IPS-11a (cell line): ENCODE results near the gene ING2.
A peak's percentile ranks its signal among the peaks of the same experiment; 100 is the strongest.

Experiments used
- H3K4me3 ChIP-seq: one replicate; pipeline ENCODE4 v1.5.1; 2013; ENCODE audit warnings: low read depth, low read length, control low read depth

ING2 gene

DNA sequence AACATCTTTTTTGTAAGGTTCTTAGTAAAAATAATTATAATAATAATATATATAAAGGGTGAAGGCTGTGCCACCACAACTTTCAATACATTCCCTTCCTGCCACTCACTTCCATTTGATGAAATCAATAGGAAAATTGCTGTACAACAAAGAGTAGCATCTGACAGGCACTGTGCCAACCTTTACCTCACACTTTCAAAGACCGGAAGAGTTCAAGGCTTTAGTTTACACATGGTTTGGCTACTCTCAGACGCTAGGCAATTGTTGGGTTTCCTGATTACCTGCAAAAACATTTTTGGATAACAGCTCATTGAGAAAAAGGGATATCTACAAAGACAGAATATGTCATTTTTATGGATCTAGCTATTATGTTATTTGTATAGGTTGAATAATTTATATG, 5.5 kb upstream of the ING2 start:
- H3K4me3 ChIP-seq = no peak overlapping the region

DNA sequence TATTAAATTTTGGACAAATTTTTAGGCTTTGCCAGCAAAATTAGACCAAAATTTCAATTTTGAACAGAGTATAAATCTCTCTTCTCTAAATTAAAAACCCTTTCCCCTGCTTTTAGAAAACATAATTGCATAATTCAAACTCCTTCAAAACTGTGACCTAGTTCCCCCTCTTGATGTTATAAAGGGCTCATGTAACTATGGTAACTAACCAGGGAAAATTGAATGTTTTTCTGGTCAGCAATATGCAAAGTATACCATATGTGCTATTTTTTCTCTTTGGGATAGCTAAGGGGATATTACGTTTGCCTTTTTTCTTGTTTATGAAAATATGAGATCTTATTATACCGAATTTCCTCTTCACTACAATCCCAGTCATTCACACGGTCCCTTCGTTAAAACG, 5.1 kb upstream of the ING2 start:
- no peak overlapping the region for H3K4me3 ChIP-seq

- H3K4me3 ChIP-seq = peak overlapping the region; percentile 96
Observed at GRCh38 chr4:183503497-183504063, 1.3 kb upstream of the ING2 start.

DNA sequence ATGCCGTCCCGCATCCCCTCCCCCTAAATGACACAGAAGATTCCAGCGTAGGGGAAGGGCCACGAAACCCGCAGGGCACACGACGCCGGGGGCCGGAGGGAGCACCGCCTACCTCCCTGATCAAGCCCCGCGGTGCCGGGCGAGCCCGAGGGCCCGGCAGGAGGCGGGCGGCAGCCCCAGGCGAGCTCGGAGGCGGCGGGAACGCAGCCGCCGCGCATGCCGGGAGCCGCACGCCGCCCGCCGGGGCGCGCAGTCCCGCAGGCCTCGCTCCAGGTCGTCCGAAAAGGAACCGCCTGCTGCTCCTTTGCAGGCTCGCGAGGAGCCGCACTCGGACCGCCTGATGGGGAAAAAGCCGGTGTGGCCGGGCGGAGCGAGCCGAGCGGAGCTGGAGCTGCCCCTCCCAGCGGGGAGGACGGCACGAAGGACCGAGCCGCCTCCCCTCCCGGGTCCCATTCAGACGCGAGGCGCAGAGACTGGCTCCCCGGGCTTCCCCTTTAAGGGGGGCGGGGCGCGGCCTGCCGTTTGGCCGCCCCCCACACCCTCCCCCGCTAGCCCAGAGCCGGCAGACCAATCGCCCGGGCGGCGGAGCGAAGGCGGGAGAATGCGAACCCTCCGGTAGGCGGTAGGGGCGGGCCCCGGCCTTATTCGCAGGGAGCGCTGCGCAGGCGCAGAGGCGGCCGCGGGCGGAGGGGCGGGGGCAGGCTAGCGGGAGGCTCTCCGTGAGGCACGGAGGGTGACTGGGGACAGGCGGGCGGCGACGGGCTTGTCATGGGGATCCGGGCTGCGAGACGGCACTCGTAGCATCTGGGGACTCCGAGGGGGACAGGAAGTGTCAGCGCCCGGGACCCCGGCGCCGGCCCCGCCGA, 561 bp upstream of the ING2 start:
- H3K4me3 ChIP-seq = peak overlapping the region; percentile 96

GRCh38 chr4:183505611-183506388, 942 bp downstream of the ING2 start:
- H3K4me3 ChIP-seq = peak overlapping the region; percentile 96

DNA sequence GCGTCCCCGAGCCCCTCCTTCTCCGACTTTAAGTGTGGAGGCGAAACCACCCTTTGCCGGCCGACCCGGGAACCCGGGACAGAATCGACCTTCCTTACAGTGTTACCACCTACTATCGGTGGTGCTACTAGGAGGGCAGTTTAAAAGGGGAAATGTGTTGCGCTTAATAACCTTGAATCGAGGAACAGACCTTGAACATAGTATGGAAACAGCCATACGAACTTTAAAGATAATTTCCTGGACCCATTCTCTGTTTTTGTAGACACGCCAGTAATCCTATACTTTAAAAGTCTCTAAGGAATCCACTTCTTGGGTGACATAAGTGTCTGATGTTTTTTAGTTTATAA, 1.5 kb downstream of the ING2 start:
- H3K4me3 ChIP-seq = peak overlapping the region; percentile 96

DNA sequence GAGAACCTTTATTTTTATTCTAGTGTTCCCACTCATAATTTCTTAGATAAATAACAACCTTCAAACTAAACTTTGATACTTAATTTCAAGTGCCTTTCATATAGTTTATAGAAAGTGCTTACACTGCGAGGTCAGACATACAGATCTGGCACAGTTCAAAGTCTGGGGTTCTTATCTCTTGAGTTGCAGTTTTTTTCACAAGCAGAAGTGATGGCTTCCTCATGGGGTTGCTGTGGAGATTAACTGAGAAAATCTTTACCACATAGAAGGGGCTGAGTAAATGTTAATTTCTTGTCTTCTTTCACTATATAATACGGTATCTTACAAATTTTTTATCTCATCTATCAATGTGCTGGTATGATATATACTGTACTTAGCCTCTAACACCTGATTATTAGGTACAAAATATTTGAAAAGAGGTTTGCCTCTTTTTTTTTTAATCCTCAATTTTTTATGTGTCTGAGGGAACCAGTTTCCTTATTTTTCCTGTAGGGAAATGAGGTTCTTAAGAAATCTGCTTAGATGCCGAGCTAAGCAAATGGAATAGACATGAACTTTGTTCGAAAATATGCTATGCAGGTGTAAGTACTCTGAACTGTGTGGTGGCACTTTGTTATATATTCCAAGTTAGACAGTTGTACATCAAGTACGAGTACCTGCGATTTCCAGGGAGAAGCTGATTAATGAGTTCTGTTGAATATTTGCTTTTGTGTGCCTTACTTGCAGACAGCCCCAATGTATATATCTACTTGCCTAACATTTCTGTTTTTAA, 3.3 kb downstream of the ING2 start:
- no peak overlapping the region for H3K4me3 ChIP-seq

DNA sequence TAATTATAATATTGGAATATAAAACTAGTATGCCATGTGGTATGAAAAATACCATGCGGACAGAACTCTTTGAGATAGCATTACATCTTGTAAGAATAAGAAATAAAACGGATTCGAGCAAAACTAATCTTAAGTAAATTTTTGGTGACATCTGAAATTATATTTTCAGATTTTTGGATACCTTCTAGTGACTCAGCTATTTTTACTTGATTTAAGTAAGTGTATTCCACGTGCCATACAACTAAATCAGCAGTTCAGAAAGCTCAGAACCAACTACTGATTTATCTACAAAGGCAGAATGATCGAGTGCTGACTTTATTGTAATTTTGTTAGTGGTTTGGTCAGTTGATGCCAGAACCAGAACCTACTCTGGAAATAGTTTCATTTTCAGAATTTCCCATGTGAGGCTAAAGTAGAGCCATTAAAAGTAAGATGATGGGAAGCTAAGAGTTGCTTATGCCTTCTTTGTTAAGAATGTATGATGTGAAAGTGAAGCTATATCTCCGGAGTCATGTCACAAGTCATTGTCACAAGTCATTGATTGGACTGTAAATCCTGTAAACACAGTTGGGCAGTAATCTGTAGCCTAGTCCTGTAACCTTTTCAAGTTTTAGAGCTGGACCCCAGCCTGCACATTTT, 4.0 kb downstream of the ING2 start:
- no peak overlapping the region for H3K4me3 ChIP-seq

- no peak overlapping the region for H3K4me3 ChIP-seq
Observed at GRCh38 chr4:183515411-183515810, 10.6 kb downstream of the ING2 start.

DNA sequence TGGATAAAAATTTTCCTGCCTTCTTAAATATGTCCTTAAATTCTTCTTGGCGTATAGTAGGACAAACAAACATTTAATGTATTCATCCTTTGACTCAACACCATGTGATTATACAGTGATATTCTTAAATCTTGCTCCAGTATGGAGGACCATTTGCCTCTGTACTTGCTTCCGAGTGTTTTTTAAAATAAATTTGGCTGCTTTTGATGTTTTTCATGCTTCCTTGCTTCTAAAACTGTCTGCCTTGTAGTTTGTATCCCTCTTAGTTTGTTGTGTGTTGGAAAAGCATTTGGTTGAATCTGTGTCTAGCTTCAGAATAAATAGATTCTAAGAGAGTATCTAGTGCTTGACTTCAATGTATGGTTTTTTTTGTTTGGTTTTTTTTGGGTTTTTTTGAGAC, 12.3 kb downstream of the ING2 start:
- no peak overlapping the region for H3K4me3 ChIP-seq

DNA sequence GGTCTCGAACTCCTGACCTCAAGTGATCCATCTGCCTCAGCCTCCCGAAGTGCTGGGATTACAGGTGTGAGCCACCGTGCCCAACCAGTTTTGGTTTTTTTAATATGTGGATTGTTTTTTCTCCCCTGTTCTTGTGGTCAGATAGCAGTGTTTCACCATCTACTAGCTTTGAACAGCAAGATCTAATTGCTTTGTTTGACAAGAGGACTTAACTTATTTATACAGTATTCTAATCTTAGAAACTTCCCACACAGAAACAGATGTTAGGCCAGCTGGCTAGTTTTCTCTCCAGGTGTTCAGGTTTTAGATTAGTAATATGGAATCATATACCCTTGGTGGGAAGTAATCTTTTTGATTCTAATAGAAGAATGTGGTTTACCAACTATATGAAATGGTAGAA, 12.9 kb downstream of the ING2 start:
- no peak overlapping the region for H3K4me3 ChIP-seq

GRCh38 chr4:183522821-183523220, 18.0 kb downstream of the ING2 start:
- H3K4me3 ChIP-seq = no peak overlapping the region

DNA sequence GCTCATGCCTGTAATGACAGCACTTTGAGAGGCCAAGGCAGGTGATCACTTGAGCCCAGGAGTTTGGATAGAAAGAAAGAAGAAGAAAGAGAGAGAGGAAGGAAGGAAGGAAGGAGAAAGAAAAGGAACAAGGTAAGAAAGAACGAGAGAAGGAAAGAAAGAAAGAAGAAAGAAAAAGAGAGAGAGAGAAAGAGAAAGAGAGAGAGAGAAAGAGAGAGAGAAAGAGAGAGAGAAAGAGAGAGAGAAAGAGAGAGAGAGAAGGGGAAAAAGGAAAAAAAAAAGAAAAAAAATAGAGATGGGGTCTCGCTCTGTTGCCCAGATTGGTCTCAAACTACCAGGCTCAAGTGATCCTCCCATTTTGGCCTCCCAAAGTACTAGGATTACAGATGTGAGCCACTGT, 22.5 kb downstream of the ING2 start:
- no peak overlapping the region for H3K4me3 ChIP-seq

DNA sequence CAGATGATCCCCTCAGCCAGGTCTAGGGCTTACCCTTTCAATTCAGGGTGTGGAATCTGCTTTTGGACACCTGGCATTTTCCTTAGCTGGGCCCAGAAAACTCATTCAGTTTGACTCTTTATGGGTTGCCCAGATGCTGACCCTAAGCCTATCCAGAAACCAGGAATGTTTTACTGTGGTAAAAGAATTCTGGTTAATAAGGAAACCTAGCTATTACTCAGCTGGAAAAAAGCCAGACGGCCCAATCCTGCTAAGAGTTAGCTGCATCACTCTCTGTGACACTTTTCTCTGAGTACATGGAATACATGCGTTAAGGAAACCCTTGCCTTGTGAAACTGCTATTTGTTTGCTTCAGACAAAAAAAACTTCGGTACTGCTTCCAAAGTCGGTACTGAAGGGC, 28.0 kb downstream of the ING2 start:
- H3K4me3 ChIP-seq = no peak overlapping the region

GRCh38 chr4:183533698-183534097, 28.8 kb downstream of the ING2 start:
- H3K4me3 ChIP-seq = no peak overlapping the region

GRCh38 chr4:183540410-183541009, 35.7 kb downstream of the ING2 start:
- no peak overlapping the region for H3K4me3 ChIP-seq

DNA sequence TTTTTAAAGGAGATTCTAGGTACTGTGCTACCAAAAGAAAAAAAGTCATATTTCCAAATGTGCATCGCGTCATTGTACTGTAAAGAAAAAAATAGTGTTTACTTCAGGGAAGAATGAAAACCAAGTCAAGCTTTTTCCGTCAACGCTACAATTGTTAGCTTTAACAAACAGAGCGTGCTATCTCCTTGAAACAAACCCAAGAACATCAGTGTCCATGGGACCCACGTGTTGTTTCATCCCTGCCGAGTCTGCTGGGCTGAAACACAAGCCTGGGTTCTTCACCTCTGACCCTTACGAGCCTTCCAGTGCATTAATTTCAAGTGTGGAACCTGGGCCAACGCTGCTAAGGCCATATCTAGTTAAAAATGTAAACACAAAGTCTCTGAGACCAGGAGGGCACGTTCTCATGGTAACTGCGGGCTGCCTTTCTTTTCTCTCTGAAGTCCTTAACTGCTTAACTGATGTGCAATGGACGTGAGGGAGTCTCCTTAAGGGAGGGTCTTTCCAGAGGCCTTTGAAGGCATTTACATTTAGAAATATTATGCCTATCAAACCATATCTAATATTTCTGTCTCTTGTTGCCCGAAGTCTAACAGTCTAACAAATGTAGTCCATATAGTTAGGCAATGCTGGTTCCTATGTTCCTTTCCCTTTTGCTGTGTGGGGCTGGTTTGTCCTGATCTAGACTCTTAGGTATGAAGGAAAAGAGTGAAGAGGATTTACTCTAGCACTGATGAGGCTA, 36.3 kb downstream of the ING2 start:
- no peak overlapping the region for H3K4me3 ChIP-seq

- H3K4me3 ChIP-seq = no peak overlapping the region
Observed at GRCh38 chr4:183541752-183542040, 36.8 kb downstream of the ING2 start.

DNA sequence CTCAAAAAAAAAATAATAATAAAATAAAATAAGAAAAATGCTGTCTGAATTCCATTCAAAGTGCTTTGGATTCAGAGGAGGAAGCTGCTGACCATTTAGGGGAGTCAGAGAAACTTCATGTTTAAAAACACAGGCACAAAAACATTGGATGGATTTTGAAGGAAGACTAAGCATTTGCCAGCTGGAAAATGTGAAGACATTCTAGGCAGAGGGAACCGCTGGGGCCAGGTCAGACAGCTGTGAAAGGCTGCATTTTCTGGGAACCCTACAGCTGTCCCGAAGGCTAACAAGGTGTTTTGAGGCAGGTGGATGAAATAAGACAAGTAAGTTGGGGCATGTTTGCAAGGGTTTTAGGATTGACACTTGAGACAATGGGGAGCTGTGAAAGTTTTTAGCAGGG, 38.6 kb downstream of the ING2 start:
- no peak overlapping the region for H3K4me3 ChIP-seq

DNA sequence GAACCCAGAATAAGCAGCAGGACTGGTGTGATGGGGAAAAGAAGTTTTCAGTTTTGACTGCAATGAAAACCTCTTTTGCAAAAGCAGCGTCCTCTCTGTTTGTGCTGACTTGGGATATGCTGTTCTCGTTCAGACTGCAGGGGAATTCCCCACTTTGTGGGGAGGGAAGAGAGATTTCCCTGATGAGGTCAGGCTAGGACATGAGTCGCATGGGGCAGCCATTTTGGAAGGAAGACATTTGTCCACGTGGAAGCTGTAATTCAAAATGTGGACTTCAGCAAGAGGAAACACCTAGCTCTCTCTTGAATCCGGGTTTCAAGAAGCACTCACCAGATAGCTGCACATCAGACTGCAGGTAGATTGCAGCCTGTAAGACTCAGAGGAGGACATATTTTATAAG, 39.3 kb downstream of the ING2 start:
- no peak overlapping the region for H3K4me3 ChIP-seq
